Retinal pigment epithelial cell (primary cell): ENCODE results near the gene FAM222B.

Source experiments
- DNase-seq: peaks from one replicate; pipeline ENCODE4 v3.0.0-alpha.2; 2010; ENCODE audit warnings: low read depth
- H3K4me3 ChIP-seq: 2 replicates; pipeline ENCODE4 v1.5.1; 2011; ENCODE audit warnings: mild to moderate bottlenecking, low read length, control low read depth, moderate library complexity
- CTCF ChIP-seq: conservative IDR thresholded peaks from 2 replicates; pipeline ENCODE4 v1.5.1; 2011; ENCODE audit warnings: low read depth, low read length, control low read depth, inconsistent platforms

Gene FAM222B

GRCh38 chr17:28712705-28713415 lies 129.7 kb downstream of the FAM222B start:
- DNase-seq, result no peak
- no peak overlapping the region for H3K4me3 ChIP-seq
- no peak for TF ChIP-seq CTCF

GRCh38 chr17:28712032-28712704 lies 130.4 kb downstream of the FAM222B start:
- DNase-seq, result no peak
- H3K4me3 ChIP-seq, result peak overlapping the region; percentile 39
- TF ChIP-seq CTCF, result no peak

GRCh38 chr17:28711723-28712031 lies 130.9 kb downstream of the FAM222B start, which contains the start of gene PROCA1:
PROCA1 (minus strand) TSS chr17:28711888; CDS start chr17:28711660, 228 bp downstream.
- DNase-seq, result no peak

GRCh38 chr17:28710861-28711722 lies 131.5 kb downstream of the FAM222B start:
- no peak for TF ChIP-seq CTCF

More at GRCh38 chr17:28711723-28712031, 130.9 kb downstream of the FAM222B start, which contains the start of gene PROCA1:
- H3K4me3 ChIP-seq, result peak within 1 kb of the TSS; percentile 58
- no peak for TF ChIP-seq CTCF

GRCh38 chr17:28707339-28707720 lies 135.3 kb downstream of the FAM222B start:
- DNase-seq, result no peak
- no peak overlapping the region for H3K4me3 ChIP-seq
- no peak for TF ChIP-seq CTCF

More at GRCh38 chr17:28710861-28711722, 131.5 kb downstream of the FAM222B start:
- DNase-seq, result peak; percentile 61
- peak overlapping the region; percentile 58 for H3K4me3 ChIP-seq

- no peak for TF ChIP-seq CTCF
- DNase-seq, result no peak
- no peak overlapping the region for H3K4me3 ChIP-seq
Observed at GRCh38 chr17:28706471-28707338, 135.9 kb downstream of the FAM222B start.
